H9 (cell line): ENCODE measurements around the gene LRRFIP1. TPM values are rescaled to one million over a fixed set of nuclear protein-coding genes. Genes with fewer than 3 reads are reported as not detected.

ENCODE experiments used
- DNase-seq: peaks from one replicate; pipeline ENCODE4 v3.0.0-alpha.2; 2017
- H2AFZ ChIP-seq: one replicate; pipeline ENCODE4 v1.6.1; 2013; ENCODE audit warnings: mild to moderate bottlenecking, low read length, control low read depth, moderate library complexity
- H2AK5ac ChIP-seq: 2 replicates; pipeline ENCODE4 v1.6.1; 2013; ENCODE audit warnings: low read length, control low read depth, mixed read lengths; ENCODE audit not compliant: insufficient read length
- H2BK120ac ChIP-seq: one replicate; pipeline ENCODE4 v1.6.1; 2013; ENCODE audit warnings: low read depth, mild to moderate bottlenecking, low read length, control low read depth, inconsistent platforms; ENCODE audit not compliant: poor library complexity, severe bottlenecking
- H2BK12ac ChIP-seq: 2 replicates; pipeline ENCODE4 v1.6.1; 2013; ENCODE audit warnings: low read length, control low read depth, mixed read lengths, low read depth; ENCODE audit not compliant: insufficient read length
- H2BK15ac ChIP-seq: 2 replicates; pipeline ENCODE4 v1.6.1; 2013; ENCODE audit warnings: low read depth, low read length, control low read depth
- H2BK20ac ChIP-seq: one replicate; pipeline ENCODE4 v1.6.1; 2013; ENCODE audit warnings: low read depth, mild to moderate bottlenecking, low read length, control low read depth, inconsistent platforms; ENCODE audit not compliant: poor library complexity, severe bottlenecking
- H2BK5ac ChIP-seq: 2 replicates; pipeline ENCODE4 v1.6.1; 2013; ENCODE audit warnings: low read length, control low read depth, mixed read lengths; ENCODE audit not compliant: insufficient read length
- H3K14ac ChIP-seq: 2 replicates; pipeline ENCODE4 v1.6.1; 2013; ENCODE audit warnings: low read length, control low read depth; ENCODE audit not compliant: insufficient read depth
- H3K18ac ChIP-seq: 2 replicates; pipeline ENCODE4 v1.6.1; 2013; ENCODE audit warnings: low read depth, mild to moderate bottlenecking, mixed read lengths, low read length, control low read depth; ENCODE audit not compliant: insufficient read length
- H3K23ac ChIP-seq: 2 replicates; pipeline ENCODE4 v1.6.1; 2013; ENCODE audit warnings: low read length, control low read depth, mixed read lengths, low read depth; ENCODE audit not compliant: insufficient read length
- H3K23me2 ChIP-seq: 2 replicates; pipeline ENCODE4 v1.6.1; 2013; ENCODE audit warnings: low read depth, mild to moderate bottlenecking, mixed read lengths, low read length, control low read depth; ENCODE audit not compliant: insufficient read length, poor library complexity, severe bottlenecking
- H3K27ac ChIP-seq: 2 replicates; pipeline ENCODE4 v1.5.1; 2013; ENCODE audit warnings: low read length, control low read depth, mixed read lengths, low read depth; ENCODE audit not compliant: insufficient read length
- H3K27me3 ChIP-seq: 2 replicates; pipeline ENCODE4 v1.6.1; 2013; ENCODE audit warnings: low read length, control low read depth, inconsistent platforms; ENCODE audit not compliant: insufficient read depth
- H3K4ac ChIP-seq: 2 replicates; pipeline ENCODE4 v1.6.1; 2013; ENCODE audit warnings: low read depth, mild to moderate bottlenecking, control low read depth, inconsistent platforms, low read length, moderate library complexity
- H3K4me1 ChIP-seq: 2 replicates; pipeline ENCODE4 v1.6.1; 2013; ENCODE audit warnings: low read length, control low read depth, inconsistent platforms; ENCODE audit not compliant: insufficient read depth
- H3K4me2 ChIP-seq: 2 replicates; pipeline ENCODE4 v1.6.1; 2013; ENCODE audit warnings: low read length, control low read depth, mixed read lengths; ENCODE audit not compliant: insufficient read length, insufficient read depth
- H3K56ac ChIP-seq: 2 replicates; pipeline ENCODE4 v1.6.1; 2013; ENCODE audit warnings: low read depth, mild to moderate bottlenecking, mixed read lengths, low read length, control low read depth; ENCODE audit not compliant: insufficient read length
- H3K79me1 ChIP-seq: 2 replicates; pipeline ENCODE4 v1.6.1; 2013; ENCODE audit warnings: low read depth, mild to moderate bottlenecking, moderate library complexity, low read length, control low read depth, inconsistent platforms; ENCODE audit not compliant: insufficient read depth, poor library complexity, severe bottlenecking
- H3K79me2 ChIP-seq: 2 replicates; pipeline ENCODE4 v1.6.1; 2013; ENCODE audit warnings: low read length, control low read depth, inconsistent platforms; ENCODE audit not compliant: insufficient read depth
- H3K9ac ChIP-seq: 2 replicates; pipeline ENCODE4 v1.6.1; 2013; ENCODE audit warnings: low read length, control low read depth, mixed read lengths; ENCODE audit not compliant: insufficient read length; ENCODE audit errors: extremely low read depth
- H3K9me3 ChIP-seq: one replicate; pipeline ENCODE4 v1.6.1; 2013; ENCODE audit warnings: low read depth, low read length, inconsistent platforms; ENCODE audit not compliant: control insufficient read depth
- H3T11ph ChIP-seq: one replicate; pipeline ENCODE4 v1.6.1; 2013; ENCODE audit warnings: mild to moderate bottlenecking, low read length, control low read depth, inconsistent platforms
- H4K20me1 ChIP-seq: one replicate; pipeline ENCODE4 v1.6.1; 2013; ENCODE audit not compliant: control insufficient read depth, insufficient read length, insufficient read depth
- H4K5ac ChIP-seq: 2 replicates; pipeline ENCODE4 v1.6.1; 2013; ENCODE audit warnings: low read depth, mild to moderate bottlenecking, mixed read lengths, low read length, control low read depth; ENCODE audit not compliant: insufficient read length
- H4K8ac ChIP-seq: replicated peaks from 2 replicates; pipeline ENCODE4 v1.6.1; 2013; ENCODE audit warnings: low read length, control low read depth, mixed read lengths, low read depth; ENCODE audit not compliant: insufficient read length
- H4K91ac ChIP-seq: 2 replicates; pipeline ENCODE4 v1.6.1; 2013; ENCODE audit warnings: low read depth, mild to moderate bottlenecking, moderate library complexity, mixed read lengths, low read length, control low read depth; ENCODE audit not compliant: insufficient read length
- H3K27ac Mint-ChIP-seq, 3 experiments: 2 replicates in 2 of 3; 3 replicates in 1 of 3; pipeline ENCODE4 v1.8.0; 2020 to 2021; ENCODE audit warnings: mixed read lengths in 3 of 3, mild to moderate bottlenecking in 1 of 3, moderate library complexity in 1 of 3
- H3K27me3 Mint-ChIP-seq: 2 replicates; pipeline ENCODE4 v1.8.0; 2021; ENCODE audit warnings: low read depth, mild to moderate bottlenecking, moderate library complexity, mixed read lengths
- H3K36me3 Mint-ChIP-seq, 3 experiments: 2 replicates in 2 of 3; 3 replicates in 1 of 3; pipeline ENCODE4 v1.8.0; 2020 to 2021; ENCODE audit warnings: low read depth in 3 of 3, mixed read lengths in 3 of 3; ENCODE audit not compliant: insufficient read depth in 1 of 3
- H3K4me1 Mint-ChIP-seq, 2 experiments: 2 replicates each; pipeline ENCODE4 v1.8.0; 2020; ENCODE audit warnings: mixed read lengths in 2 of 2
- H3K4me3 Mint-ChIP-seq, 2 experiments: 2 replicates in 1 of 2; 3 replicates in 1 of 2; pipeline ENCODE4 v1.8.0; 2020 to 2021; ENCODE audit warnings: mild to moderate bottlenecking in 2 of 2, mixed read lengths in 2 of 2, moderate library complexity in 1 of 2
- H3K9me3 Mint-ChIP-seq, 2 experiments: 2 replicates in 1 of 2; 3 replicates in 1 of 2; pipeline ENCODE4 v1.8.0; 2020; ENCODE audit warnings: mild to moderate bottlenecking in 2 of 2, mixed read lengths in 2 of 2, moderate library complexity in 1 of 2
- CTCF ChIP-seq: fragments of 200-600 bp; sonication (generic); conservative IDR thresholded peaks from 3 replicates; pipeline ENCODE4 v1.8.0; 2021; ENCODE audit warnings: antibody characterized with exemption, mild to moderate bottlenecking
- WGBS: extraction: QIAGEN DNeasy Blood & Tissue Kit; methylation state at CpG from one replicate; pipeline ENCODE4 v1.1.7; 2013; ENCODE audit warnings: missing lambda C conversion rate, low lambda C conversion rate, mixed read lengths; ENCODE audit not compliant: insufficient read length; ENCODE audit errors: extremely low coverage; 5-methylcytosine and 5-hydroxymethylcytosine counted together
- total RNA-seq: library from RNA; stranded (reverse); gene quantifications from 2 replicates; pipeline ENCODE4 v1.2.1, GENCODE V29; 2021

The LRRFIP1 gene
- total RNA-seq, 1 experiment from 2014 or later = 38.5 TPM

GRCh38 chr2:237597196-237598145, 29.9 kb upstream of the LRRFIP1 start:
- DNase-seq = peak; percentile 25
- H3K36me3 Mint-ChIP-seq = no peaks in the 10 kb centered on the region; a peak in 2 of 7 replicates
- Histone ChIP-seq H3K27me3 (no peaks in the 10 kb centered on the region), H2BK120ac (no peak overlapping the region), H3K4me1 (peaks cover 14% of the 10 kb centered on the region; the same call in 1 of the 2 replicates), H4K20me1 (no peaks in the 10 kb centered on the region), H2BK15ac (no peak overlapping the region), H3K27ac (no peak overlapping the region), H3K9ac (no peak overlapping the region), H4K5ac (no peak overlapping the region), H3K4ac (no peak overlapping the region), H4K8ac (no peak overlapping the region), H3K23me2 (no peaks in the 10 kb centered on the region), H4K91ac (no peak overlapping the region), H3K4me2 (no peak overlapping the region), H3T11ph (no peak overlapping the region), H2BK12ac (no peak overlapping the region), H2BK5ac (no peak overlapping the region), H2AFZ (no peak overlapping the region), H3K23ac (no peak overlapping the region), H3K79me1 (no peaks in the 10 kb centered on the region), H3K14ac (no peak overlapping the region), H3K9me3 (no peaks in the 10 kb centered on the region), H3K79me2 (no peaks in the 10 kb centered on the region), H3K56ac (no peak overlapping the region), H2AK5ac (no peak overlapping the region), H2BK20ac (no peak overlapping the region), H3K18ac (no peak overlapping the region)
- H3K4me1 Mint-ChIP-seq = peaks cover 73 to 82% of the 10 kb centered on the region in 2 experiments
- no CpG with 5 or more reads among the region's 29 CpGs for WGBS
- peaks cover 7% of the 10 kb centered on the region for H3K27me3 Mint-ChIP-seq
- H3K27ac Mint-ChIP-seq = peak overlapping the region in 1 of 3 experiments; percentile 12; a peak in 2 of 7 replicates
- H3K9me3 Mint-ChIP-seq = no peaks in the 10 kb centered on the region
- H3K4me3 Mint-ChIP-seq = 0 out of 5 replicates have a peak overlapping the region, but pooled peaks of 1 of the 2 experiments have one; percentile 19
- TF ChIP-seq CTCF = no peak
